GM12892 (cell line): Measurements from ENCODE around the gene CDH1.

Experiments used
- POLR2A ChIP-seq: IDR thresholded peaks from 2 replicates; pipeline ENCODE4 v1.6.1; 2011; ENCODE audit warnings: low read depth, low read length, control low read depth
- POLR2AphosphoS5 ChIP-seq: IDR thresholded peaks from 2 replicates; pipeline ENCODE4 v1.6.1; 2011; ENCODE audit warnings: low read depth, low read length, control low read depth
- TAF1 ChIP-seq: IDR thresholded peaks from 2 replicates; pipeline ENCODE4 v1.6.1; 2011; ENCODE audit warnings: low read depth, mild to moderate bottlenecking, control low read depth, low read length, borderline replicate concordance

GRCh38 chr16:68762996-68763756 lies 26.1 kb downstream of the CDH1 start:
- no peak for TF ChIP-seq POLR2AphosphoS5
- TF ChIP-seq POLR2A = no peak
- no peak for TF ChIP-seq TAF1
